HG03135 (cell line): ENCODE data around the gene LY6G6D.
A peak's percentile ranks its signal among the peaks of the same experiment; 100 is the strongest.

Source experiments
- ATAC-seq: cut with Tn5 transposase; IDR thresholded peaks from one replicate; pipeline ENCODE4 v1.9.1; 2021; ENCODE audit warnings: mild to moderate bottlenecking, moderate library complexity; ENCODE audit not compliant: unreplicated experiment

LY6G6D gene

DNA sequence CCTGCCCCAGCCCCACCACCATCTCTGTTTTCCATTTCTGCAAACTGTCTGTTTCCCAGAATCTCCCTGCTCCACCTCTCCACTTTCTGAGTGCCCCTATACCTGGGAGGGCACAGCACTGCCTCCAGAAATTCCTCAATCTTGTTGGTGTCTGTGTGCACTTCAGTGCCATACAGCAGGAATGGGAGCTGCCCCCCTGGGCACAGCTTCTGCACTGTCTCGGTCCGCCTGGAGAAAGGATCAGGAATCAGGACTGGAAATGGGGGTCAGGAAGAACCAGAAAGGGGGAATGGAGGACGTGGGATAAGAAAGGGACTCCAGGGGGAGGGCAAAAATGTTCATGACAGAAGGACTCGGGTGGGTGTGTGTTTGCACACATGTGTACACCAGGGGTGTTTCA lies 18.6 kb downstream of the LY6G6D start:
- no peak for ATAC-seq

- ATAC-seq: no peak
Measured at GRCh38 chr6:31734247-31734820, 19.2 kb downstream of the LY6G6D start.

- no peak for ATAC-seq
Measured at GRCh38 chr6:31734821-31735406, 19.8 kb downstream of the LY6G6D start.

- no peak for ATAC-seq
Measured at GRCh38 chr6:31736021-31736767, 21.0 kb downstream of the LY6G6D start, which contains the start of gene CLIC1. TSS of gene CLIC1 (minus strand) at chr6:31736530. CDS start at chr6:31736300, 230 bp downstream.

GRCh38 chr6:31736768-31737314 lies 21.7 kb downstream of the LY6G6D start:
- no peak for ATAC-seq

DNA sequence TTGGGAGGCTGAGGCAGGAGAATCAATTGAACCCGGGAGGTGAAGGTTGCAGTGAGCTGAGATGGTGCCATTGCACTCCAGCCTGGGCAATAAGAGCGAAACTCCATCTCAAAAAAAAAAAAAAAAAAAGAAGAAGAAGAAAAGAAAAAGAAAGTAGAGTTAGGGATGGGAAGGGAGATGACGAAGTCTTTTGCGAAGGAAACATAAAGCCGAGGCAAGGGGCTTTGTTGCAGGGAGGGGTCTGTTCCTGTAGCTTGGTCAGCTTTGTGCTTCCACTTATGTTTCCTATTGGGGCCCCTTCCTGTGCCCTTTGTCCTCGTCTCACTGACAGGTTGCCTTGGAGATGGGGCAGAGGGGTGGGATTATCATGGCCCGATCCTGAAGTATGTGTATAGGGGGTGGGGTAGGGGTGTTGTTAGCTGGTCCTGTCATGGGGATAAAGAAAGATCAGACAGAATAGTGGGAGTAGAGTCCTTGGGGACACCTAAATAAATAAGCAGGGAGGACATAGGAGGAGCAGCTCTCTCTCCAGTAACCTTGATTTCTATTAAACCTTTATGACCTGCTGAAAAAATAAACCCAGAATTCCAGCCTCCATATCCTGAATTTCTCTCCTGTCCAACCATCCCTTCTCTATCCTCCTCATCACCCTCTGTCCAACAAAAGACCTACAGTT lies 22.3 kb downstream of the LY6G6D start:
- no peak for ATAC-seq

DNA sequence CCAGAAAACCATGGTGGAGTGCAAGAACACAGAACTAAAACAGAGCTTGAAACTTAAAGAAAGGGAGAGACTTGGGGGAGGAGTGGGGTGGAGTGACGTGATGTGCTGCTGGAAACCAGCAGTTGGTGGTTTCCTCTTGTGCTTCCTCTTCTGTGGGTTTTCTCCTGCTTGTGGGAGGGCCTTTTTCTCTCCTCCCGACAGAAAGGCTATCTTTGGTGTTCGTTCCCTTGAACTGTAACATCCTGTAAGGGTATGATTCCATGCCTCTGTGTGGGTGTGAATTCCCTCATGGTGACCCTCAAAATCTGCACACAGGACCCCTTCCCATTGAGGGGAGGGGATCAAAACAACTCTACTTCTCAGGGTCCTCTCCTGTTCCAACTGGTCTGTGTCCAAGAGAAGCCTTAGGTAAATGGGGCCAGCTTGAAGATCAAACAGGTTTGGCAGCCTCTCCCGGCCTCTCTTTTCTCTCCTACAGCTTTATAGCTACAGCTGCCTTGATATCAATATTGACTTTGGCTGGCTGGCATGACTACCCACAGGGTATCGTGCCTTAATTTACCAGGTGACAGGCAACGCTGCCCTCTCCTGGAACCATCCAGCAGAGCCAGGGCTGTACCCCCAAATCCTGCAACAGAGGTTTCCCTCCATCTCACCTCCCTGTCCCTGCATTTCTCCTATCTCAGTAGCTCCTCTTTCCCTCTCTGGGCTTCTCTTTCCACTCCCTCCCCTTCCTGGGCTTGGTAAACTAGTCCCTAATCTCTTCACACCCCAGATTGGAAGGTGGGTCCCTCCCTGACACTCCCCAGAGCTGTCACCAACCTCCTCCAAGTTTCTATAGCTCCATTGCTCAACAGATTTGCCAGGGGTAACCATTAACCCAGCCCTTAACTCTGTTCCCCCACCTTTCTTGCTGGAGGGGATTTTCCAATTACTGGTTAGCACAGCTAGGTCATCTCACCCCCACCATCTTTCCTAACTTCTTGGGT lies 23.1 kb downstream of the LY6G6D start:
- no peak for ATAC-seq

GRCh38 chr6:31739639-31740396 lies 24.7 kb downstream of the LY6G6D start, which contains the start of gene MSH5:
TSS of gene MSH5 (plus strand) at chr6:31740005. CDS start at chr6:31740467, 462 bp downstream.
- ATAC-seq: peak; percentile 69

DNA sequence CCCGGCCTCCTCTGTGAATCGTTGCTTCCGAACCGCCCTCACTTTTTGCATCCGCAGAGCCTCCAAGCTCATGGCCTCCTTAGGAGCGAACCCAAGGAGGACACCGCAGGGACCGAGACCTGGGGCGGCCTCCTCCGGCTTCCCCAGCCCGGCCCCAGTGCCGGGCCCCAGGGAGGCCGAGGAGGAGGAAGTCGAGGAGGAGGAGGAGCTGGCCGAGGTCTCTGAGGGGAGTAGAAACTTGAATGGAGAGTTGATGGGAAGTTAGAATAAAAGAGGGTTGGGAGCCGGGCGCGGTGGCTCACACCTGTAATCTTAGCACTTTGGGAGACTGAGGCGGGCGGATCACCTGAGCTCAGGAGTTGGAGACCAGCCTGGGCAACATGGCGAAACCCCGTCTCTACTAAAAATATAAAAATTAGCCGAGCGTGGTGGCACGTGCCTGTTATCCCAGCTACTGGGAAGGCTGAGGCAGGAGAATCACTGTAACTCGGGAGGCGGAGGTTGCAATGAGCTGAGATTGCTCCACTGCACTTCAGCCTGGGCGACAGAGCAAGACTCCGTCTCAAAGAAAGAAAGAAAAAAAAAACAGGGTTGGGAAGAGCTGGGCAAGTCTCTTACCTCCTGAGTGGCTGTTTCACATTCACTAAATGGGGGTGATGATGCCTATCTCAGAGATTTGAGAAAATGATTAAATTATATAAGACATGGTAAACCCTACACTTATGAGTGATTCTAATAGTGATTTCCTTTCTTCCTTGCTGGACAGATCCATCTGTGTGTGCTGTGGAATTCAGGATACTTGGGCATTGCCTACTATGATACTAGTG lies 25.5 kb downstream of the LY6G6D start:
- no peak for ATAC-seq

- ATAC-seq: no peak
Measured at GRCh38 chr6:31741815-31742214, 26.7 kb downstream of the LY6G6D start.

GRCh38 chr6:31742894-31743293 lies 27.7 kb downstream of the LY6G6D start:
- no peak for ATAC-seq

GRCh38 chr6:31744422-31744821 lies 29.3 kb downstream of the LY6G6D start:
- no peak for ATAC-seq

DNA sequence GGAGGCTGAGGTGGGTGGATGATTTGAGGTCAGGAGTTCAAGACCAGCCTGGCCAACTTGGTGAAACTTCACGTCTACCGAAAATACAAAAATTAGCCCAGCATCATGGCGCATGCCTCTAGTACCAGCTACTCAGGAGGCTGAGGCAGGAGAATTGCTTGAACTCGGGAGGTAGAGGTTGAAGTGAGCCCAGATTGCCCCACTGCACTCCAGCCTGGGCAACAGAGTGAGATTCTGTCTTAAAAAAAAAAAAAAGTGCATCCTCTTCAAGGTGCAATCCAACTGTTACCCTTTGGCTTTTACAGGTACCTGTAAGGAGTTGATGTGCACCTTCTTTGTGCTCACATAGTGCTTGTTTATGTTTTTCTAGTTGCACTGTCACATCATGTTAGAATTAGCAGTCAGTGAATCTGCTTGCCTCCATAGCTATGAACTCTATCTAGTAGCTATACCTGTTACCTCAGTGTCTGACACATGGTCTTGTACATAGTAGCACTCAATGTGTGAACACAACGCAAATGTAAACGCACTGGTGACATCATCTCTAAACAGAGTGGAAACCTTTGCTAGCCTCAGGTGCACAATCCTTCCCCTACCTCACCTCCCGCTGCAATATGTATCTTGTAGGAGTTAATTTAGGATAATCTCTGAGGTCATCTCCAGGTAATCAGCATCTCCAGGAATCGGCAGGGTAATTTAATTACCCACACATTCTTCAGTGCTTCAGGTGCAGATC lies 34.3 kb downstream of the LY6G6D start:
- ATAC-seq: no peak

- ATAC-seq: no peak
Measured at GRCh38 chr6:31750411-31751022, 35.4 kb downstream of the LY6G6D start.

DNA sequence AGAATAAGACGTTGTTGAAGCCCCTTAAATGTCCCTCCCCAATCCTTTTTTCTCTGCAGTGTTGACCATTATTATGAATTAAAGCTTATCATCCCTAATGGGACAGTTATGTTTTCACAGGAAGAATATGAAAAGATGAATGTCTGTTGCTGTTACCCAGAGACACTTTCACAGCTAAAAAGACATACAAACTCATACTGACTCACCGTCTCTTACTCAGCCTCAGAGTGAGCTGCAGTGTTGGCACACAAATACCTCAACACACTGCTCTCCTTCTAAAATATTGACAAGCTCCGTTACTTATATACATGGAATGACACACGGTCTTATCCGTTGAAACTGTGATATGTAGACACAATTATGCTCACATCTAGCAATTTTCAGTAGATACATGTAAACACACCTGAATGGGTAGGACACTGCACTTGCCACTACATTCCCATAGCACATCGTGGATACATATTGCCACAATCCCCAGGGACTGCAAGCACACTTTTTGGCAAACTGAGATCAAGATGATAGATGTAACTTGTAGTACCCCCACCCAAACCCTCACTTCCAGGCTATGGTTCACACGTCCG lies 37.7 kb downstream of the LY6G6D start:
- no peak for ATAC-seq

DNA sequence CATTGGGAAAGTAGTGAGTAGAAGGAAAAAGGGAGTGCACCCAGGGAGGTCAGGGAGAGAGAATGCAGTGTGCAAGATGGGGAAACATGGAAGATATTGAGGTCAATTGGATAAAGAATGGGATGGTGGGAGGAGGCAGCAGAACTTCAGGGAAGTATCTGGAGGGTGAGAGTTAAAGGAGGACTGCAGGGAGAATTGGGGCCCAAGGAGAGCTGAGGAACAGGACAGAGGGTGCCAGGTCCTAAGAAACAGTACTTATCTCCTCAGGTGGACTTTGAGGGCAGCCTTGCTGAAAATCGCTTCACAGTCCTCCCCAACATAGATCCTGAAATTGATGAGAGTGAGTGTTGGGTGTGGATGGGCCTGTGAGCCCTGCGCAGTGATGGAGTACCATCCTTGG lies 43.1 kb downstream of the LY6G6D start:
- ATAC-seq: no peak

DNA sequence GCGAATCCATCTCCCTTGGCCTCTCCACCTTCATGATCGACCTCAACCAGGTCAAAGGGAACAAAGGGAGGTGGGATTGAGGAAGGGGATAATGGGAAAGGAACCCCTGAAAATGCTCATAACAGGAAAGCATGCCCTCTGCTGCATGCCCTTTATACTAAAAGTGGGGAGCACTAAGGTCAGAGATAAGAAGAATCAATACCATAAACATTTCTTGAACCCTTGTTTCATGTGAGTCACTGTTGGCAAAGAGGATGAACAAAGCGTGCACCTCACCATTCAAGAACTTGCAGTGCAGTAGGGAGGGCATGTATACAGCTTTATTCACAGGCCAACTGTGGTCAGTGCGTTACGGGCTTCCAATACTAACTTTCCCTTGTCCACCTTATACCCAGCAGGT lies 45.6 kb downstream of the LY6G6D start:
- no peak for ATAC-seq
